Type B pancreatic cell (in vitro differentiated cells): ENCODE measurements around the gene TUBB1. TPM values are rescaled to one million over a fixed set of nuclear protein-coding genes. Genes with fewer than 3 reads are reported as not detected.

Experiments used
- DNase-seq: peaks from one replicate; pipeline ENCODE4 v3.0.0; 2021; ENCODE audit warnings: mixed read lengths; ENCODE audit not compliant: unreplicated experiment; ENCODE audit errors: extremely low spot score
- H3K27ac Mint-ChIP-seq: 2 replicates; pipeline ENCODE4 v1.8.0; 2021; ENCODE audit warnings: mild to moderate bottlenecking, mixed read lengths
- H3K27me3 Mint-ChIP-seq: 2 replicates; pipeline ENCODE4 v1.8.0; 2021; ENCODE audit warnings: mixed read lengths
- H3K36me3 Mint-ChIP-seq: 2 replicates; pipeline ENCODE4 v1.8.0; 2021; ENCODE audit warnings: mixed read lengths
- H3K4me1 Mint-ChIP-seq: one replicate; pipeline ENCODE4 v1.8.0; 2021; ENCODE audit warnings: mixed read lengths; ENCODE audit not compliant: unreplicated experiment
- H3K4me3 Mint-ChIP-seq: 2 replicates; pipeline ENCODE4 v1.8.0; 2021; ENCODE audit warnings: mild to moderate bottlenecking, mixed read lengths
- H3K9me3 Mint-ChIP-seq: 2 replicates; pipeline ENCODE4 v1.8.0; 2021; ENCODE audit warnings: mixed read lengths
- total RNA-seq: library from RNA; stranded (reverse); gene quantifications from 2 replicates; pipeline ENCODE4 v1.2.1, GENCODE V29; 2021; ENCODE audit warnings: low replicate concordance
- TF ChIP-seq, protein P1 (sequence below): fragments of 200-600 bp; sonication (generic); conservative IDR thresholded peaks from 2 replicates; pipeline ENCODE4 v1.5.0; 2021; ENCODE audit warnings: antibody characterized with exemption, mild to moderate bottlenecking

Gene TUBB1
- total RNA-seq, 1 donor from 2014 or later = 0.46 TPM

DNA sequence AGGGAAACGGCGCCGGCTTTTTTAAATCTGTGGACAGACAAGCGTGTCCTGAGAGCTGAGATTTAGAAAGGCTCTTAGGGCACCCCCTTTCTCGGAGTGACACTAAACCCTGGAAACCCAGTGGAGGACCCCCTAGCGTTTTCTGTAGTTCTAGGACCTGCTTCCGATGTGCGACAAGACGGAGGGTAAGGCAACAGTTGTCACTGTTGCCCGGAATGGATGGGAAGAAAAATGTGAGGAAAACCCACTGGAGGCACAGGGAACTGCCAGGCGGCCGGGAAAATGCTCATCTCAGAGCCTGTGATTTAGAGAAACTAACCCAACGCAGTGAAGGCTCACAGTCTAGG is 13.5 kb downstream of the TUBB1 start:
- DNase-seq = no peak
- TF ChIP-seq, protein P1, sequence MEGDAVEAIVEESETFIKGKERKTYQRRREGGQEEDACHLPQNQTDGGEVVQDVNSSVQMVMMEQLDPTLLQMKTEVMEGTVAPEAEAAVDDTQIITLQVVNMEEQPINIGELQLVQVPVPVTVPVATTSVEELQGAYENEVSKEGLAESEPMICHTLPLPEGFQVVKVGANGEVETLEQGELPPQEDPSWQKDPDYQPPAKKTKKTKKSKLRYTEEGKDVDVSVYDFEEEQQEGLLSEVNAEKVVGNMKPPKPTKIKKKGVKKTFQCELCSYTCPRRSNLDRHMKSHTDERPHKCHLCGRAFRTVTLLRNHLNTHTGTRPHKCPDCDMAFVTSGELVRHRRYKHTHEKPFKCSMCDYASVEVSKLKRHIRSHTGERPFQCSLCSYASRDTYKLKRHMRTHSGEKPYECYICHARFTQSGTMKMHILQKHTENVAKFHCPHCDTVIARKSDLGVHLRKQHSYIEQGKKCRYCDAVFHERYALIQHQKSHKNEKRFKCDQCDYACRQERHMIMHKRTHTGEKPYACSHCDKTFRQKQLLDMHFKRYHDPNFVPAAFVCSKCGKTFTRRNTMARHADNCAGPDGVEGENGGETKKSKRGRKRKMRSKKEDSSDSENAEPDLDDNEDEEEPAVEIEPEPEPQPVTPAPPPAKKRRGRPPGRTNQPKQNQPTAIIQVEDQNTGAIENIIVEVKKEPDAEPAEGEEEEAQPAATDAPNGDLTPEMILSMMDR = peak; percentile 70
- Mint-ChIP-seq H3K9me3 (no peaks in the 10 kb centered on the region), H3K27ac (peak overlapping the region; percentile 96), H3K4me1 (peaks cover 39% of the 10 kb centered on the region), H3K4me3 (peak overlapping the region; percentile 97), H3K27me3 (no peaks in the 10 kb centered on the region), H3K36me3 (peaks cover 30% of the 10 kb centered on the region)

DNA sequence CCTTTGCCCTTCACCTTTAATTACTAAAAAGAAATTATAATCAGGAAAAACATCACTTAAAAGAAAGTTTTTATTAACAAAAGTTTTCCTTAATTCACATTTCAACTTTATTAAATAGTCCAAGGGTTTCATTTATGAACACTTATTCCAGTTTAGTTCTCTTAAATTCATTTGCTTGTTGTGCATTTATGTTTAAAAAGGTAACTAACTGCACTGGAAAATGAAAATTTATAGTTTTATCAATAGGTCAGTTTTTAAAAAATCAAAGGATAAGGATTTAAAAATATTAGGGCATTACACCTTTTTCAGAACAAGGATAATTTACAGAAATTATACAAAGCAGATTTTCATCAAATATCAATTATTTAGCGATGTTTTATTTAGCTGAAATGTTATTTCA is 13.9 kb downstream of the TUBB1 start:
- Mint-ChIP-seq H3K4me3 (peak overlapping the region; percentile 97), H3K27me3 (no peaks in the 10 kb centered on the region), H3K9me3 (no peaks in the 10 kb centered on the region), H3K27ac (peak overlapping the region; percentile 96), H3K4me1 (peaks cover 35% of the 10 kb centered on the region), H3K36me3 (peaks cover 30% of the 10 kb centered on the region)
- TF ChIP-seq, protein P1 = no peak
- DNase-seq = no peak

DNA sequence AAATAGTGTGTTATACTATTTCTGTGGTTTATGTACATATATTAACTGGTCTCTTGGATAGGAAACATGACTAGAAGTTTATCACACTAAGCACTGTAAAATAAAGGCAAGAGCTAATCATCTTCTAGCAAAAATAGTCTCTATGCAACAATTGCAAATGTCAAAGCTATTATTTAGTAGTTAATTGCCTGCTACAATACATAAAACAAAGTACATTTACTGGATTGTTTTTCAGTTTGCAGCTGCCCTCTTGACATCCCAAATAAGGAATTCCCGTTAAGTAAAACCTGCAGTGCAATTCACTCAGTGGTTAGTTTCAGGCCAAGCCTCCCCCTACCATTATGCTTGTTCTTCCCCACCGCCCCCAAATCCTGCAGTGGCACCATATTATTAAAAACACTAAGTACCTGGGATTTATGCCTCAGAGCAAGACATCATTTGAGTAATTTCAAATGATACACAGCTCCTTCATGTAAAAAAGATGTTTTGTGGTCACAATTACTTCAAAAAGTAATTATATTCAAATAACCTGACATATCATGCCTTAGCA is 14.5 kb downstream of the TUBB1 start:
- TF ChIP-seq, protein P1 = no peak
- peak overlapping the region; percentile 65 for H3K4me3 Mint-ChIP-seq

DNA sequence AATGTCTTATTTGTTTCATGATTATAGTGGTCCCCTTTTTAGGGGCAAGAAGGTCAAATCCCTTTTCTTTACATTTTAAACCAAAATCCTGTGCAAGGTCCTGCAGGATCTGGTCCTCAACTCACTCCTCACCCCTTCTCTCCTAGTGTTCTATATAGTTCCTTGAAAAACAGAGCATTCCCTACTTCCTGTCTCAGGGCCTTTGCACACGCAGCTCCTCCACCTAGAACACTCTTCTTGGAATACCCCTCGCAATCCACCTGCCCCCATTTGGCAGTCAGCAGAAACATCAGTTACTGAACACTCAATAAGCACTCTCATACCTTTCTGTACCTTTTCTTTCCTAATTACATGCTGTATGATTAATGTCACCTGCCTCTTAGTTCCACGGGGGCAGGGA is 16.2 kb downstream of the TUBB1 start:
- no peak overlapping the region for H3K27ac Mint-ChIP-seq
- no peak for DNase-seq
- no peaks in the 10 kb centered on the region for H3K27me3 Mint-ChIP-seq
- TF ChIP-seq, protein P1 = no peak
- peaks cover 21% of the 10 kb centered on the region for H3K4me1 Mint-ChIP-seq
- H3K9me3 Mint-ChIP-seq = no peaks in the 10 kb centered on the region
- H3K36me3 Mint-ChIP-seq = peaks cover 16% of the 10 kb centered on the region
- H3K4me3 Mint-ChIP-seq = peak overlapping the region; percentile 11

More for the DNA sequence above, 14.5 kb downstream of the TUBB1 start:
- H3K4me1 Mint-ChIP-seq = peaks cover 30% of the 10 kb centered on the region
- no peak for DNase-seq
- peak overlapping the region; percentile 25 for H3K27ac Mint-ChIP-seq
- H3K36me3 Mint-ChIP-seq = peaks cover 27% of the 10 kb centered on the region
- H3K9me3 Mint-ChIP-seq = no peaks in the 10 kb centered on the region
- H3K27me3 Mint-ChIP-seq = no peaks in the 10 kb centered on the region

DNA sequence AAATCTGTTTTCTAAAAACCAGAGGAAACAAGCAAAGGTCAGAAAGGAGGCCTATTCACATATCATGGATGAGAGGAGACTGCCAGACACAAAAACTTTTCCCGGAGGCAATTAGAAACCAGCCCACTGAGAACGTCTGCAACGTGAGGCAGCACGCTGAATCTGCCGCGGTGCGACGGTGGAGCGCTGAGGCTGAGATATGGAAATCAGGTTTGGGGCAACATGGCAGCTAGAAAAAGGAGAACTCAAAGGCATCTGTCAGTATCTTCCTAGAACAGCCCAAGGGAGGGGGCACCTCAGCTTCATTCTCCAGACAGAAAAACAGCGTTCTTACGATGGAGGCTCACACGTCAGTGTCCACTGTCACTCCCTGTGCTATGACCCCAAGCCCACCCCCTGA is 18.2 kb downstream of the TUBB1 start:
- H3K9me3 Mint-ChIP-seq = no peaks in the 10 kb centered on the region
- H3K36me3 Mint-ChIP-seq = peaks cover 22% of the 10 kb centered on the region
- no peak overlapping the region for H3K27ac Mint-ChIP-seq
- no peak overlapping the region for H3K4me3 Mint-ChIP-seq
- H3K27me3 Mint-ChIP-seq = no peaks in the 10 kb centered on the region
- TF ChIP-seq, protein P1 = no peak
- no peak for DNase-seq
- H3K4me1 Mint-ChIP-seq = peaks cover 19% of the 10 kb centered on the region

DNA sequence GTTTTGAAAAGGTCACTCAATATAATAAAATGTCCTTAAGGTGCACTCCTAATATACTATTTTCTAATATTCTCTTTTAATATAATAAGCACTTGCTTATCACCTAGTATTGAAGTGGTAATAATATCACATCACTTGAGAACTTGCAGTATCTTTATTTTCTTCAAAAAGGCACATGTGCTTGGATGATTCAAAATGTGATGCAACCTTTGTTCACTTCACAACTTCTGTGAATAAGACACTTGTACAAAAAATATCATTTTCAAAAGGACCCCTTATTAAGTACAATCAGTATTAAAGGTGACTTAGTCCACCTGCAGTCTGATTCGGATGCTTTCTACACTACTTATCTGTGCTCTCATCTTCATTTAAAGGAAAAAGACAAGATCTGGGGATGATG is 20.0 kb downstream of the TUBB1 start:
- H3K27me3 Mint-ChIP-seq = no peaks in the 10 kb centered on the region

More for the DNA sequence above, 20.0 kb downstream of the TUBB1 start:
- Mint-ChIP-seq H3K9me3 (no peaks in the 10 kb centered on the region), H3K4me1 (peaks cover 21% of the 10 kb centered on the region), H3K4me3 (peak overlapping the region; percentile 8), H3K36me3 (peaks cover 22% of the 10 kb centered on the region), H3K27ac (no peak overlapping the region)
- DNase-seq = no peak
- TF ChIP-seq, protein P1 = no peak
